ENCODE data around the gene VSTM2L.

Gene VSTM2L

GRCh38 chr20:37928996-37929682 is 26.2 kb downstream of the VSTM2L start:
- no peaks in the 10 kb centered on the region for H3K79me2 ChIP-seq (ENCODE audit: insufficient read depth, low read length)
- H3K4me1 ChIP-seq (ENCODE audit: insufficient read depth, low read length): no peaks in the 10 kb centered on the region
- no peak for ATAC-seq (ENCODE audit: insufficient read depth, low read depth)
- no peaks in the 10 kb centered on the region for H3K9me3 ChIP-seq (ENCODE audit: insufficient read depth, low read length, severe bottlenecking)
- TF ChIP-seq, protein P1, sequence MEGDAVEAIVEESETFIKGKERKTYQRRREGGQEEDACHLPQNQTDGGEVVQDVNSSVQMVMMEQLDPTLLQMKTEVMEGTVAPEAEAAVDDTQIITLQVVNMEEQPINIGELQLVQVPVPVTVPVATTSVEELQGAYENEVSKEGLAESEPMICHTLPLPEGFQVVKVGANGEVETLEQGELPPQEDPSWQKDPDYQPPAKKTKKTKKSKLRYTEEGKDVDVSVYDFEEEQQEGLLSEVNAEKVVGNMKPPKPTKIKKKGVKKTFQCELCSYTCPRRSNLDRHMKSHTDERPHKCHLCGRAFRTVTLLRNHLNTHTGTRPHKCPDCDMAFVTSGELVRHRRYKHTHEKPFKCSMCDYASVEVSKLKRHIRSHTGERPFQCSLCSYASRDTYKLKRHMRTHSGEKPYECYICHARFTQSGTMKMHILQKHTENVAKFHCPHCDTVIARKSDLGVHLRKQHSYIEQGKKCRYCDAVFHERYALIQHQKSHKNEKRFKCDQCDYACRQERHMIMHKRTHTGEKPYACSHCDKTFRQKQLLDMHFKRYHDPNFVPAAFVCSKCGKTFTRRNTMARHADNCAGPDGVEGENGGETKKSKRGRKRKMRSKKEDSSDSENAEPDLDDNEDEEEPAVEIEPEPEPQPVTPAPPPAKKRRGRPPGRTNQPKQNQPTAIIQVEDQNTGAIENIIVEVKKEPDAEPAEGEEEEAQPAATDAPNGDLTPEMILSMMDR (IDR thresholded peaks at IDR 0.05; ENCODE audit: borderline replicate concordance, extremely low read depth, low read length, poor library complexity, severe bottlenecking): no peak
- no peak for TF ChIP-seq EZH2 (IDR thresholded peaks at IDR 0.05; ENCODE audit: borderline replicate concordance, low read depth, low read length, severe bottlenecking)
- peaks cover 22% of the 10 kb centered on the region for H3K27me3 ChIP-seq (ENCODE audit: insufficient read depth, low read length, poor library complexity)
- peaks cover 22% of the 10 kb centered on the region for H4K20me1 ChIP-seq (ENCODE audit: insufficient read depth, low read length)
- H3K4me2 ChIP-seq (ENCODE audit: insufficient read depth, low read length): no peak overlapping the region
- H2AFZ ChIP-seq (ENCODE audit: low read depth, low read length): no peak overlapping the region
- no peak overlapping the region for H3K27ac ChIP-seq (ENCODE audit: low read length)
- no peak for DNase-seq
- H3K36me3 ChIP-seq (ENCODE audit: insufficient read depth, low read length): no peaks in the 10 kb centered on the region
- no peak overlapping the region for H3K4me3 ChIP-seq (ENCODE audit: low read depth in 1 of 2, low read length in 2 of 2)
- H3K9ac ChIP-seq (ENCODE audit: low read depth, low read length): no peak overlapping the region

GRCh38 chr20:37929683-37930014 is 26.7 kb downstream of the VSTM2L start:
- Histone ChIP-seq H3K27ac (ENCODE audit: low read length) (no peak overlapping the region), H4K20me1 (ENCODE audit: insufficient read depth, low read length) (peaks cover 22% of the 10 kb centered on the region), H3K27me3 (ENCODE audit: insufficient read depth, low read length, poor library complexity) (peaks cover 21% of the 10 kb centered on the region), H3K4me1 (ENCODE audit: insufficient read depth, low read length) (no peaks in the 10 kb centered on the region), H3K36me3 (ENCODE audit: insufficient read depth, low read length) (no peaks in the 10 kb centered on the region), H3K4me2 (ENCODE audit: insufficient read depth, low read length) (no peak overlapping the region), H3K9me3 (ENCODE audit: insufficient read depth, low read length, severe bottlenecking) (no peaks in the 10 kb centered on the region), H3K9ac (ENCODE audit: low read depth, low read length) (no peak overlapping the region), H2AFZ (ENCODE audit: low read depth, low read length) (no peak overlapping the region), H3K4me3 (ENCODE audit: low read depth in 1 of 2, low read length in 2 of 2) (no peak overlapping the region), H3K79me2 (ENCODE audit: insufficient read depth, low read length) (no peaks in the 10 kb centered on the region)
- DNase-seq (no peak), ATAC-seq (ENCODE audit: insufficient read depth, low read depth) (no peak)
- TF ChIP-seq, protein P1 (IDR thresholded peaks at IDR 0.05; ENCODE audit: borderline replicate concordance, extremely low read depth, low read length, poor library complexity, severe bottlenecking): no peak
- no peak for TF ChIP-seq EZH2 (IDR thresholded peaks at IDR 0.05; ENCODE audit: borderline replicate concordance, low read depth, low read length, severe bottlenecking)

- Histone ChIP-seq H2AFZ (ENCODE audit: low read depth, low read length) (no peak overlapping the region), H3K36me3 (ENCODE audit: insufficient read depth, low read length) (no peaks in the 10 kb centered on the region), H4K20me1 (ENCODE audit: insufficient read depth, low read length) (peaks cover 19% of the 10 kb centered on the region), H3K9ac (ENCODE audit: low read depth, low read length) (no peak overlapping the region), H3K4me1 (ENCODE audit: insufficient read depth, low read length) (no peaks in the 10 kb centered on the region), H3K4me3 (ENCODE audit: low read depth in 1 of 2, low read length in 2 of 2) (no peak overlapping the region), H3K27ac (ENCODE audit: low read length) (no peak overlapping the region), H3K27me3 (ENCODE audit: insufficient read depth, low read length, poor library complexity) (peaks cover 14% of the 10 kb centered on the region), H3K4me2 (ENCODE audit: insufficient read depth, low read length) (no peak overlapping the region), H3K9me3 (ENCODE audit: insufficient read depth, low read length, severe bottlenecking) (no peaks in the 10 kb centered on the region), H3K79me2 (ENCODE audit: insufficient read depth, low read length) (no peaks in the 10 kb centered on the region)
- TF ChIP-seq, protein P1 (IDR thresholded peaks at IDR 0.05; ENCODE audit: borderline replicate concordance, extremely low read depth, low read length, poor library complexity, severe bottlenecking): no peak
- TF ChIP-seq EZH2 (IDR thresholded peaks at IDR 0.05; ENCODE audit: borderline replicate concordance, low read depth, low read length, severe bottlenecking): no peak
- ATAC-seq (ENCODE audit: insufficient read depth, low read depth): no peak
- DNase-seq: no peak
These were observed 28.4 kb downstream of the VSTM2L start for GRCh38 chr20:37931153-37931922.

Measured in DND-41 (cell line).